Activated naive CD4-positive, alpha-beta T cell treated with anti-CD3 and anti-CD28 coated beads for 36 hours (primary cell): Measurements from ENCODE around the gene RASA2. TPM values are rescaled to one million over a fixed set of nuclear protein-coding genes. Genes with fewer than 3 reads are reported as not detected.
A peak's percentile ranks its signal among the peaks of the same experiment; 100 is the strongest.
"Not testable (repeated sequence)": the region's sequence is repeated elsewhere in the genome, so short reads cannot be mapped to it uniquely, and the experiment has no call there.

Experiments
- CTCF ChIA-PET: fragments of 350-600 bp; sonication (Branson Sonifier 250); formaldehyde crosslinking; loops from one replicate; lab custom pipeline; 2021; ENCODE audit warnings: antibody characterized with exemption; lab: Charles Lee
- DNase-seq: peaks from one replicate; pipeline ENCODE4 v3.0.0-alpha.2; 2020
- H3K27ac Mint-ChIP-seq: one replicate; pipeline ENCODE4 v1.8.0; 2021; ENCODE audit warnings: mild to moderate bottlenecking, mixed read lengths
- H3K27me3 Mint-ChIP-seq: one replicate; pipeline ENCODE4 v1.8.0; 2021; ENCODE audit warnings: low read depth, mixed read lengths
- H3K36me3 Mint-ChIP-seq: one replicate; pipeline ENCODE4 v1.8.0; 2021; ENCODE audit warnings: low read depth, mixed read lengths
- H3K4me1 Mint-ChIP-seq: one replicate; pipeline ENCODE4 v1.8.0; 2021; ENCODE audit warnings: low read depth, mixed read lengths
- H3K4me3 Mint-ChIP-seq: one replicate; pipeline ENCODE4 v1.8.0; 2021; ENCODE audit warnings: mild to moderate bottlenecking, moderate library complexity, mixed read lengths
- H3K9me3 Mint-ChIP-seq: one replicate; pipeline ENCODE4 v1.8.0; 2021; ENCODE audit warnings: mixed read lengths
- intact Hi-C: fragments of 100-400 bp; cut with micrococcal nuclease; formaldehyde crosslinking; loops from one replicate; pipeline ENCODE4 v1.15.1; 2023
- total RNA-seq, 2 experiments: library from RNA; stranded (reverse); gene quantifications; one replicate each; pipeline ENCODE4 v1.2.3, GENCODE V29; 2021

RASA2 gene
- total RNA-seq, 2 experiments from 2014 or later: 24.0 to 27.5 TPM

- CTCF ChIA-PET: interaction anchor here (1.4 to 1.5 kb wide), 2 partner anchors 11 to 35 kb away, joined by 7 to 12 read pairs; no protein-coding TSS in a partner anchor
- peaks cover 16% of the 10 kb centered on the region for H3K36me3 Mint-ChIP-seq
- H3K9me3 Mint-ChIP-seq: no peaks in the 10 kb centered on the region
- H3K27ac Mint-ChIP-seq: peak overlapping the region; percentile 37
- no peak overlapping the region for H3K4me3 Mint-ChIP-seq
- peaks cover 82% of the 10 kb centered on the region for H3K4me1 Mint-ChIP-seq
- no peaks in the 10 kb centered on the region for H3K27me3 Mint-ChIP-seq
- DNase-seq: no peak
- intact Hi-C loops: loop anchor here (1.0 kb wide), 2 partner anchors 26 to 30 kb away; no protein-coding TSS in a partner anchor
These were observed 39.0 kb downstream of the RASA2 start for GRCh38 chr3:141525814-141526213.

DNA sequence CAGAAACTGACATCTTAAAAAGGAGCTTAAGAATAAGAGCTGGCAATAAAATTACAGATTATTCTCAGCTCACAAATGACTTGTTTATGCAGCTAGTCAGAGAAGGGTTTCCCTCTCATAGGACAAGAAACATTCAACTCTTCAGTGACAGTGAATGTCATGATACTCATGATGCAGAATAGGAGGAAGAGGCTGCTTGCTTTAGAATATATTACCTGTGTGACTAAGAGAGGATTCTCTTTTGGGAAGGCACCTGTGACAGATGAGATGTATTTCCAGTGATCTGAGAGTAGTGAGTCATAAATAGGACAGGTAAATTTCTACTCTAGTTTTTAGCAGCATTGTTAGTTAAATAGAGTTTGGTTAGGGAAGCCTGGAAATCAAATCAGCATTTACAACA, 39.9 kb downstream of the RASA2 start:
- peaks cover 17% of the 10 kb centered on the region for H3K36me3 Mint-ChIP-seq
- DNase-seq: no peak
- H3K27ac Mint-ChIP-seq: peak overlapping the region; percentile 68
- intact Hi-C loops: loop anchor here (1.0 kb wide), 3 partner anchors 7 to 30 kb away; no protein-coding TSS in a partner anchor
- H3K4me3 Mint-ChIP-seq: no peak overlapping the region
- H3K27me3 Mint-ChIP-seq: no peaks in the 10 kb centered on the region
- H3K4me1 Mint-ChIP-seq: peaks cover 82% of the 10 kb centered on the region
- CTCF ChIA-PET: interaction anchor here (0.8 to 1.4 kb wide), 2 partner anchors 12 to 62 kb away, joined by 3 to 4 read pairs; no protein-coding TSS in a partner anchor
- no peaks in the 10 kb centered on the region for H3K9me3 Mint-ChIP-seq

GRCh38 chr3:141528800-141529199, 42.0 kb downstream of the RASA2 start:
- Mint-ChIP-seq H3K9me3 (no peaks in the 10 kb centered on the region), H3K27me3 (no peaks in the 10 kb centered on the region), H3K4me3 (no peak overlapping the region), H3K27ac (no peak overlapping the region), H3K4me1 (peaks cover 82% of the 10 kb centered on the region), H3K36me3 (peaks cover 13% of the 10 kb centered on the region)
- intact Hi-C loops: no loop called here
- CTCF ChIA-PET: no interaction called here
- no peak for DNase-seq

DNA sequence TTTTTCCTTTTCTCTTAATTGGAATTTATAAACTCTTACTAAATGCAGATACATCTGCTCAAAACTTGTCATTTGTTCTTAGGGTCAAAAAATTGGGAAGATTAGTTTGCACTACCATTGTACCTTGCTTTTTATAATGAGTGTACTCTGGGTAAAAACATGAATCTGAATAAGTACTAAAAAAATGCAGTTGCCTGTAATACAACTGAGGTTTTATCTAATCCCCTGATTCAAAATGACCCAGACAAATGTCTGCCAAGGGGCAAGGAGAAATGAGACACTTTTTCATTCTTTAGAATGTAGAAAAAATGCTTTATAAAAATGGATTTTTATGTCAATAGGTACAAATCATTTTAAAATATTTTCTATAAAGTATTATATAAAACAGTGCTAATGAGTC, 42.4 kb downstream of the RASA2 start:
- Mint-ChIP-seq H3K36me3 (peaks cover 14% of the 10 kb centered on the region), H3K4me3 (no peak overlapping the region), H3K27ac (peak overlapping the region; percentile 31), H3K9me3 (no peaks in the 10 kb centered on the region), H3K4me1 (peaks cover 81% of the 10 kb centered on the region), H3K27me3 (no peaks in the 10 kb centered on the region)
- no peak for DNase-seq
- CTCF ChIA-PET: no interaction called here
- intact Hi-C loops: no loop called here

DNA sequence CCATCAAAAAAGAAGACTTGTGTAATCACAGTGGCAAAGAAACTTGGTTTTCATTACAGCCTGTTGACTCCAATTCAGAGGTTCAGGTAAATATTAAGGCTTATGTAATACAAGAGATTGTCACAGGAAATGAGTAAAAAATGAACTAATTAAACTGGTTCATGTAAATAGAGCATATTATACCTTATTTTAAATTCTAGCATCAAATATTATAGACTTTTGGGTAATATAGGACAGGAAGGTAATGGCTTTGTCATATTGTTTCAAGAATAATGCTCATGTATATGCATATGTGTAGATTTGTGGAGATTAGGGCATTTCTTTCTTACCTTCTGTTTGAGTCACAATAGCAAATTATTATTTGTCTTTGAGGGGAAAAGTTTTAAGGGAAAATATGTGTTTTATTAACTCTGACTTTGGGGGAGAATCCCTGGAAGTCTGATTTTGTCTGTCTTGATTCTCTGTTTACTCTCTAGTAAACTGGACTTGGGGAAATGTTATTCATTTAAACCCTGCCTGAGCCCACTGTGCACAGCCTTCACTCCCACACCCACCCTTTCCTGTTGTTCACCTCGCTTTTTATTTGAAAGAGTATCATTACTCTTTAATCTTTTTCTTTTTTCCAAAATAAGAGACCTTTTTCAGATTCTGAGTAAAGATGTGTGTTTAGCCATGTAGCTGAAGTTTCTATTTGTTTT, 43.0 kb downstream of the RASA2 start:
- intact Hi-C loops: loop anchor here (1.0 kb wide), 3 partner anchors 12 to 31 kb away; no protein-coding TSS in a partner anchor
- peak; percentile 23 for DNase-seq
- peak overlapping the region; percentile 35 for H3K27ac Mint-ChIP-seq
- CTCF ChIA-PET: interaction anchor here (1.4 kb wide), 1 partner anchor 33 kb away, joined by 3 read pairs; no protein-coding TSS in a partner anchor
- peaks cover 15% of the 10 kb centered on the region for H3K36me3 Mint-ChIP-seq
- peaks cover 75% of the 10 kb centered on the region for H3K4me1 Mint-ChIP-seq
- no peak overlapping the region for H3K4me3 Mint-ChIP-seq
- no peaks in the 10 kb centered on the region for H3K27me3 Mint-ChIP-seq
- H3K9me3 Mint-ChIP-seq: no peaks in the 10 kb centered on the region

DNA sequence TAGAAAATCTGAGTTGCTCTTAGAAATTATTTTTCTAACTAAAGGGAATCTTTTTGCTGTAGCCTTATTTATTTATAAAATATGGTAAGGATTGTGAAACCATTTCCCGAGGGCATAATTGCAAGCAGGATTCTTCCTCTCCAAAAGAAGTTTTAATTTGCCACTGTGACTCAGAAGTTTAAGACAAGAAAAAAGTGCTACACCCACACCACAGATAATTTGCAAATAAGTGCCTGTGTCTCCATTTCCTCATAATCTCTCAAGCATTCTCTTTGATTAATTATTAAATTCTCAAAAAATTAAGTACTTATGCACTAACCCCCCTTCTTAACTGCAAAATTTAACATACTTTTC, 43.6 kb downstream of the RASA2 start:
- Mint-ChIP-seq H3K4me1 (peaks cover 70% of the 10 kb centered on the region), H3K9me3 (peaks cover 1% of the 10 kb centered on the region), H3K27ac (no peak overlapping the region), H3K4me3 (no peak overlapping the region), H3K27me3 (no peaks in the 10 kb centered on the region), H3K36me3 (peaks cover 16% of the 10 kb centered on the region)
- intact Hi-C loops: loop anchor here (1.0 kb wide), 3 partner anchors 12 to 31 kb away; no protein-coding TSS in a partner anchor
- DNase-seq: no peak
- CTCF ChIA-PET: interaction anchor here (1.1 to 1.4 kb wide), 2 partner anchors 15 to 32 kb away, joined by 3 read pairs; no protein-coding TSS in a partner anchor

DNA sequence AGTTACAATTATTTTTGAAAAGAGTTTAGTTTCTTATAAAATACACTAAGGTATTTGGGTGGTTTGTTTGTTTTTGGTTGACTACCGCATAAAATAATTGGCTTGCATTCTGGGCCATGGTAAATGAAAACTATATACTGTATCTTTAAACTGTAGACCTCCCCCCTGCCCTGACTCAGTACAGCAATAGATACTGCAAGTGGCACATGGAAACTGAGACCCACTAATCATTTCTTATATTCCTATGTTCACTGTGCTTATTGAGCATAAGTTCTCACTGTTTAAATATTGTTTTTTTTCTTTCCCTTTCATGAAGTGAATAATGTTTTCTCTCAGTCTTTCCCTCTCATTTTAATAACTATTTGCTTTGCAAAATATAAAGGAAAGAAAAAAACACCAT, 45.8 kb downstream of the RASA2 start:
- no peak for DNase-seq
- Mint-ChIP-seq H3K36me3 (peaks cover 30% of the 10 kb centered on the region), H3K4me3 (no peak overlapping the region), H3K27me3 (no peaks in the 10 kb centered on the region), H3K27ac (peak overlapping the region; percentile 30), H3K9me3 (peaks cover 8% of the 10 kb centered on the region), H3K4me1 (peaks cover 62% of the 10 kb centered on the region)
- CTCF ChIA-PET: interaction anchor here (1.6 kb wide), 1 partner anchor 24 kb away, joined by 3 read pairs; no protein-coding TSS in a partner anchor
- intact Hi-C loops: no loop called here

DNA sequence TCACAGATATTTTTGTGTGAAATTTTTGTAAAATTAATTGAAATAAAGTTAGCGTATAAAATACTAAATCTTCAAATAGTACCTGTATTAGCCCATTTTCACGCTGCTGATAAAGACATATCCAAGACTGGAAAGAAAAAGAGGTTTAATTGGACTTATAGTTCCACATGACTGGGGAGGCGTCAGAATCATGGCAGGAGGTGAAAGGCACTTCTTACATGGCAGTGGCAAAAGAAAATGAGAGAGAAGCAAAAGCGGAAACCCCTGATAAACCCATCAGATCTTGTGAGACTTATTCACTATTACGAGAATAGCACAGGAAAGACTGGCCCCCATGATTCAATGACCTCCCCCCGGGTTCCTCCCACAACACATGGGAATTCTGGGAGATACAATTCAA, 49.2 kb downstream of the RASA2 start:
- H3K4me3 Mint-ChIP-seq, intact Hi-C loops, H3K27me3 Mint-ChIP-seq, H3K27ac Mint-ChIP-seq, H3K9me3 Mint-ChIP-seq, CTCF ChIA-PET, DNase-seq: not testable (repeated sequence)
- H3K4me1 Mint-ChIP-seq: peaks cover 54% of the 10 kb centered on the region
- H3K36me3 Mint-ChIP-seq: peaks cover 31% of the 10 kb centered on the region

DNA sequence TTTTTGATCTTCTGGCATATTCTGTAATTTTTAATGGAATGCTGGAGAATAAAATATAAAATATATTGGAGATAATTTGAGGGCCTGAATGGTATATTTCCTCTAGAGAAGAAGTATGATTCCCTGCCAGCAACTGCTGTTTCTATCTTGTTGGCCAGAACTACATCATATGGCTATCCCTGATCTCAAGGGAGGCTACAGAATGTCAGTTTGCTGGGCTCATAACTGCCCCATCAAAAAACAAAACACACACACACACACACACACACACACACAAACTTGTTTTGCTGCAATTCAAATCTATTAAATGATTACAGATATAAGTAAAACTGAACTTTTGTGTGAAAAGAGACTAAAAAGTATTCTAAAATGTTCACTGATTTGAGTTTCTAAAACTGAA, 51.0 kb downstream of the RASA2 start:
- H3K4me1 Mint-ChIP-seq: peaks cover 54% of the 10 kb centered on the region
- H3K27ac Mint-ChIP-seq: no peak overlapping the region
- H3K36me3 Mint-ChIP-seq: peaks cover 41% of the 10 kb centered on the region
- intact Hi-C loops: no loop called here
- no peaks in the 10 kb centered on the region for H3K27me3 Mint-ChIP-seq
- CTCF ChIA-PET: no interaction called here
- H3K4me3 Mint-ChIP-seq: no peak overlapping the region
- peaks cover 8% of the 10 kb centered on the region for H3K9me3 Mint-ChIP-seq
- no peak for DNase-seq

- H3K9me3 Mint-ChIP-seq: peaks cover 11% of the 10 kb centered on the region
- DNase-seq: no peak
- peaks cover 54% of the 10 kb centered on the region for H3K4me1 Mint-ChIP-seq
- CTCF ChIA-PET: interaction anchor here (0.9 to 1.2 kb wide), 2 partner anchors 24 to 78 kb away, joined by 3 read pairs; no protein-coding TSS in a partner anchor
- H3K36me3 Mint-ChIP-seq: peaks cover 43% of the 10 kb centered on the region
- no peak overlapping the region for H3K27ac Mint-ChIP-seq
- no peaks in the 10 kb centered on the region for H3K27me3 Mint-ChIP-seq
- intact Hi-C loops: no loop called here
- no peak overlapping the region for H3K4me3 Mint-ChIP-seq
These were observed 51.9 kb downstream of the RASA2 start for GRCh38 chr3:141538568-141539240.

DNA sequence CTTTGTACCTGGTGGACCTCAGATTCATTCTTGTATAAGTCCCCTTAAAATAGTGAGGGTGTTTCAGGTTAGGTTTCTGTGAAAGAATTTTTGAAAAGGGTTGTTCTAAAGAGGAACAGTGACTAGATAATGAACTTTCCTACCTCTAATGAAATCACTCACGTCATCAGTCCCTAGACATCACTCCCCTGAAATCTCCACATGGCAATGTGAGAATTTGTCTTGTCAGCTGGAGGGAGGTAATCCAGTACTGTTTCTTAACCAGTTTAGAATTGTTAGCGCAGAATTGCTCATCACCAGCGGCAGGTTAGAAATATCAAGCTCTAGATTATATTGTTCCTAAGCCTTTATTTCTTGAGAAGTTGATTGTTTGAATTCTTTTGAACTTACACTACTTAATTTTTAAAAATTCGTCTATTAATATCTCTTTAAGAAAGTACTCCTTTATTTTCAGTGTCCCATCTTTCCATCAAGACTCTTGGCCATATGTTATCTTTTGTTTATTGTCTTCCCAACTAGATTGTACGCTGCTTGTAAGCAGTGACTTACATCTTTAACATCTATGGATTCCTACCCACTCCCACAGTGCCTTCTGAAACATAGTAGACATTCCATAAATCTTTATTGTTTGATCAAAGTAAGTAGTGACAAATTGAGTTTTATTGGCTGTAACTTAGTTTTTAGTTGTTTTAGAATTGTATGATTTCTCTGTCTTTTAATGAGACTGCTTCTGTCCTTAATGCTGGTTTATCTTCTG, 52.8 kb downstream of the RASA2 start:
- intact Hi-C loops: no loop called here
- H3K4me3 Mint-ChIP-seq: no peak overlapping the region
- H3K9me3 Mint-ChIP-seq: peaks cover 15% of the 10 kb centered on the region
- CTCF ChIA-PET: interaction anchor here (0.9 to 1.2 kb wide), 4 partner anchors 21 to 79 kb away, joined by 3 read pairs; no protein-coding TSS in a partner anchor
- H3K27me3 Mint-ChIP-seq: no peaks in the 10 kb centered on the region
- peaks cover 43% of the 10 kb centered on the region for H3K36me3 Mint-ChIP-seq
- H3K4me1 Mint-ChIP-seq: peaks cover 54% of the 10 kb centered on the region
- H3K27ac Mint-ChIP-seq: no peak overlapping the region
- no peak for DNase-seq

DNA sequence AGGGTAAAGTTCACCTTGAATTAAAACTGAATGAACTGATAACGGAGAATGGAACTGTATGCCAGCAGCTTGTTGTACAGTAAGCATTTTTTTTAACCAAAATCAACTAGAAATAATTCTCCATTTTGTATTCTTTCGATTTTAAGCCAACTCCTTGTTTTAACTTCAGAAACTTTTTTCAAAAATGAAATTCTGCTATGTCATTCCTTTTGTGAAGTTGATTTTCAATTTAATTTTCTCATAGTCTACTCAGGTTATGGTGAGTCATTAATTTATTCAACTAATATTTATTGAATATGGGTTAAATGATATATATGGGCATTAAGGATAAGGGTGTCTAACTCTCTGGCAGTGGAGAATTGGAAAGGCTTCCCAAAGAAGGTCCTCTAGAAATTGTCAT, 53.7 kb downstream of the RASA2 start:
- CTCF ChIA-PET: interaction anchor here (1.2 to 1.3 kb wide), 2 partner anchors 11 to 66 kb away, joined by 3 read pairs; no protein-coding TSS in a partner anchor
- no peak overlapping the region for H3K4me3 Mint-ChIP-seq
- H3K36me3 Mint-ChIP-seq: peaks cover 44% of the 10 kb centered on the region
- intact Hi-C loops: no loop called here
- peaks cover 13% of the 10 kb centered on the region for H3K9me3 Mint-ChIP-seq
- H3K4me1 Mint-ChIP-seq: peaks cover 59% of the 10 kb centered on the region
- H3K27ac Mint-ChIP-seq: no peak overlapping the region
- no peak for DNase-seq
- no peaks in the 10 kb centered on the region for H3K27me3 Mint-ChIP-seq
